ENCODE results near the gene PDIA5. TPM values are rescaled to one million over a fixed set of nuclear protein-coding genes. Genes with fewer than 3 reads are reported as not detected.

PDIA5 gene
- total RNA-seq (2014; rRNA removed; shearing (Covaris generic)) = 14.7 and 16.1 TPM in 2 replicates

- Histone ChIP-seq H3K9me3 (replicated peaks) (no peaks in the 10 kb centered on the region), H3K36me3 (no peaks in the 10 kb centered on the region), H3K4me1 (no peaks in the 10 kb centered on the region), H3K27me3 (no peaks in the 10 kb centered on the region), H3K4me3 (peak within 1 kb of the TSS; percentile 88), H3K27ac (peak within 1 kb of the TSS; percentile 47)
- peak; percentile 94 for DNase-seq
These were observed at the start of gene PDIA5 for GRCh38 chr3:123066896-123067688. Gene PDIA5 (plus strand): TSS chr3:123067025. CDS start chr3:123067165, 140 bp downstream.

DNA sequence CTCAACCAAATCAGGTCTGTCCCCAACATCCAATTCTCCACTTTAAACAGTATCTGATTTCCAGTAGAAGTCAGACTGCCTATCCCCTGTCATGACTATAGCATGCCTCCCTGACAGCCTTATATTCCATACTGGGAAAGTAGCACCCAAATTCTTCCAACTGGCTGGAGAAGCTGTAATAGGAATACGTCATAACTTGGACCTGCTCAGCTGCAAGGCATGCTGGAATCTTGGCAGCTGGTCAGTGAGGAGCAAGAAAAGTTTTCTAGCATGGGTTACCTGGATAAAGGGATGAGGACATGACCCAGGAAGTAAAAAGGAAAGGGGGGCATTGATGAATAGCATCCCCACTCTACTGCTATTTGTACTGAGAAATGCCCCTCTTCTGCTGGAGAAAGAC is 48.1 kb upstream of the PDIA5 start:
- Histone ChIP-seq H3K27ac (no peak overlapping the region), H3K27me3 (peaks cover 14% of the 10 kb centered on the region; the same call in 1 of the 2 replicates), H3K9me3 (replicated peaks) (no peaks in the 10 kb centered on the region), H3K4me3 (no peak overlapping the region), H3K4me1 (peaks cover 5% of the 10 kb centered on the region; the same call in 1 of the 2 replicates), H3K36me3 (no peaks in the 10 kb centered on the region)
- DNase-seq = no peak

- no peak for DNase-seq
- Histone ChIP-seq H3K9me3 (replicated peaks) (no peaks in the 10 kb centered on the region), H3K27ac (no peak overlapping the region), H3K36me3 (no peaks in the 10 kb centered on the region), H3K4me1 (peaks cover 5% of the 10 kb centered on the region; the same call in 1 of the 2 replicates), H3K4me3 (no peak overlapping the region), H3K27me3 (peaks cover 14% of the 10 kb centered on the region; the same call in 1 of the 2 replicates)
These were observed 47.7 kb upstream of the PDIA5 start for GRCh38 chr3:123019161-123019560.

- no peak for DNase-seq
- Histone ChIP-seq H3K4me3 (no peak overlapping the region), H3K9me3 (replicated peaks) (no peaks in the 10 kb centered on the region), H3K27me3 (peaks cover 14% of the 10 kb centered on the region; the same call in 1 of the 2 replicates), H3K27ac (no peak overlapping the region), H3K36me3 (no peaks in the 10 kb centered on the region), H3K4me1 (peaks cover 5% of the 10 kb centered on the region; the same call in 1 of the 2 replicates)
These were observed 47.2 kb upstream of the PDIA5 start for GRCh38 chr3:123019591-123019990.

GRCh38 chr3:123020709-123021108 is 46.1 kb upstream of the PDIA5 start:
- H3K4me1 ChIP-seq = peaks cover 5% of the 10 kb centered on the region; the same call in 1 of the 2 replicates
- H3K4me3 ChIP-seq = no peak overlapping the region
- H3K27me3 ChIP-seq = peaks cover 17% of the 10 kb centered on the region
- H3K9me3 ChIP-seq (replicated peaks) = no peaks in the 10 kb centered on the region
- no peaks in the 10 kb centered on the region for H3K36me3 ChIP-seq
- no peak for DNase-seq
- no peak overlapping the region for H3K27ac ChIP-seq

DNA sequence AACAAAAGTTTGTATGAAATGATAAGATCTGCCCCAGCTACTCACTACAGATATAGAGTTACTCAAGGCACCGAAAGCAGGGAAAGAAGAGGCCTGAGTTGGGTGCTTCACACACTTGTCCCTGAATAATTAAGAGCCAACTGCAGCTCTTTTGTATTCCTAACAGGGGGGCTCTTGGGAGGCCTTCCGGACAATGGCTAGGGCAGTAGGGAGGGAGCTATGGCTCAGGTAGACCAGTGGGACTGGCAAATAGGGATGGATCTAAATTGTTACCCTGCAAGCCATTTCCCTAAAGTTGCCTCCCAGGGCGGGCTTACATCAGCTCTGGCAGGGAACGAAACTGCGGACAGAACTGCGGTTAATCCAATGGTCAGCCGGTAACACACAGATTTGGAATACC is 45.4 kb upstream of the PDIA5 start:
- no peak for DNase-seq
- Histone ChIP-seq H3K27me3 (peaks cover 20% of the 10 kb centered on the region), H3K27ac (no peak overlapping the region), H3K4me1 (peaks cover 5% of the 10 kb centered on the region; the same call in 1 of the 2 replicates), H3K4me3 (no peak overlapping the region), H3K36me3 (no peaks in the 10 kb centered on the region), H3K9me3 (replicated peaks) (no peaks in the 10 kb centered on the region)

DNA sequence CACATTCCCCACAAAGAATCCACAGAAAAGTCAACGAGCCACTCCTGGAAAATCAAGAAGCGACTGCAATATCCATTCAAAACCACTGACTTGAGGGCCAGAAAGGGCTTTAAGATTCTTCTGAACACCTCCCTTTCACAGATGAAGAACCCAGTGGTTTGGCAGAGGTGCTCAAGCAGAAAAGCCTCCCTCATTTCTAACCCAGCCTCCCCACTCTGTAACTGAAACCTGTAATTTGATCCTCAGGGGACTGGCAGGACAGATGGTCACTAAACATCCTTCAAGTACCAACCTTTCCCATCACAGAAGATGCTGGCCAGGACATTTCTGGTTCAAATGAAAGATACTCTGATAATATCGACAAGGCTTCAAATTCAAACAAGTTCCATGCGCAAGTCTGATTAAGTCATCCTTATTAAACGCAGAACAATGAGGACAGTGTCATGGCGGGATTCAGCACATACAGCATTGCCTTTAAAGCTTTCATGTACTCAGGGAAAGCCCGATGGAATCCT is 44.8 kb upstream of the PDIA5 start:
- Histone ChIP-seq H3K9me3 (replicated peaks) (no peaks in the 10 kb centered on the region), H3K27ac (no peak overlapping the region), H3K4me3 (no peak overlapping the region), H3K36me3 (no peaks in the 10 kb centered on the region), H3K4me1 (peaks cover 5% of the 10 kb centered on the region; the same call in 1 of the 2 replicates), H3K27me3 (peaks cover 20% of the 10 kb centered on the region)
- peak in 1 of 2 experiments; percentile 28 for DNase-seq

- H3K27me3 ChIP-seq = peaks cover 15% of the 10 kb centered on the region
These were observed 42.8 kb upstream of the PDIA5 start for GRCh38 chr3:123024056-123024455.

DNA sequence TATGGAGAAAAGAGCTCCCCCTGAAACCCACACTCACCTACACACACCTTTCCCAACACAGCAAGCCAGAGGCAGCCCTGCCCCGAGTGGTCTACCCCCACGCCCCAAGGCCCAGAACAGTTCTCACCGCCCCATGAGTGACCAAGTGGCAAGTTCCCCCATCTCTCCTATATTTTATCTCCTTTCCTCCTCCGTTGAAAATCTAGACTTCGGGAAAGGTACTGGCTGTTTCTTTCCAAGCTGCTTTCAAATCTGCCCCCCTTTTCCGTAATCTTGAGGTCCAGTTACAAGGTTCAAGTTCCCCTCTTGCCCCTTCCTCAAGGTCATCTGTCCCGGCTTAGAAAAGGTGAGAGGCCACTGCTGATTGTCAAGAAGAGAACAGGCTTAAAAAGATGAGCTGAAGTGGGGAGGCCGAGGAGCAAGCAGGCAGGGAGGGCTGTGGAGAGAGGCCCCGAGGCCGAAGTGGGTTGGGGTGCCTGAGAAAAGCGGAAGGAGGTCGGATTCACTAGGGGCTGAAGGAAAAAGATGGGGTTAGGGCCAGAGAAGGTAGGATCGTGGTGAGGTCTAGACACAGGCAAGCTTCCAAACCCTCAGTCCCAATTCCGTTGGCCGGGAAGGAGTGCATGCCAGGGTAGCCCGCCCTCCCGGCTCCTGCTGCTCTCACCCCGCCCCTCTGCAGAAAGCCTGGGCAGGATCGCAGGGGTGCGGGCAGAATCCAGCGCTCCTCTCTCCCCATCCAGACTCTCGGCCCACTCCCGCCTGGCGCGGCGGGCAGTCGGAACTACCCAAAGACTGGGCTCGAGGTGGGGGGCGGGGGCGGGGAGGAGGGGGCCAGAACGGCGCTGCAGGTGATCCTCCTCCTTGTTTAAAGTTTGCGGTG is 40.9 kb upstream of the PDIA5 start:
- DNase-seq = no peak
- no peak overlapping the region for H3K27ac ChIP-seq
- H3K36me3 ChIP-seq = no peaks in the 10 kb centered on the region
- H3K27me3 ChIP-seq = peaks cover 9% of the 10 kb centered on the region
- H3K9me3 ChIP-seq (replicated peaks) = no peaks in the 10 kb centered on the region
- H3K4me3 ChIP-seq = no peak overlapping the region
- peaks cover 5% of the 10 kb centered on the region; the same call in 1 of the 2 replicates for H3K4me1 ChIP-seq

More at GRCh38 chr3:123024056-123024455, 42.8 kb upstream of the PDIA5 start:
- DNase-seq = no peak
- Histone ChIP-seq H3K36me3 (no peaks in the 10 kb centered on the region), H3K27ac (no peak overlapping the region), H3K9me3 (replicated peaks) (no peaks in the 10 kb centered on the region), H3K4me3 (no peak overlapping the region), H3K4me1 (peaks cover 5% of the 10 kb centered on the region; the same call in 1 of the 2 replicates)

GRCh38 chr3:123026565-123027291 is 40.1 kb upstream of the PDIA5 start:
- no peak for DNase-seq
- Histone ChIP-seq H3K4me1 (peaks cover 5% of the 10 kb centered on the region; the same call in 1 of the 2 replicates), H3K36me3 (no peaks in the 10 kb centered on the region), H3K27me3 (peaks cover 6% of the 10 kb centered on the region), H3K27ac (no peak overlapping the region), H3K4me3 (peak overlapping the region; percentile 39), H3K9me3 (replicated peaks) (no peaks in the 10 kb centered on the region)

- no peak within 1 kb of the TSS for H3K27ac ChIP-seq
- peak within 1 kb of the TSS; percentile 39 for H3K4me3 ChIP-seq
- peaks cover 6% of the 10 kb centered on the region for H3K27me3 ChIP-seq
- H3K9me3 ChIP-seq (replicated peaks) = no peaks in the 10 kb centered on the region
- H3K36me3 ChIP-seq = no peaks in the 10 kb centered on the region
- DNase-seq = no peak
- no peaks in the 10 kb centered on the region for H3K4me1 ChIP-seq
These were observed 39.3 kb upstream of the PDIA5 start, which contains the start of gene SEMA5B for GRCh38 chr3:123027292-123028232. Gene SEMA5B (minus strand): TSS chr3:123027763. CDS start chr3:122961263, 66,500 bp downstream.

GRCh38 chr3:123028233-123028828 is 38.5 kb upstream of the PDIA5 start:
- H3K4me1 ChIP-seq = no peaks in the 10 kb centered on the region
- peaks cover 6% of the 10 kb centered on the region for H3K27me3 ChIP-seq
- H3K4me3 ChIP-seq = peak overlapping the region; percentile 39
- no peaks in the 10 kb centered on the region for H3K9me3 ChIP-seq (replicated peaks)
- peak in 1 of 2 experiments; percentile 70 for DNase-seq
- no peaks in the 10 kb centered on the region for H3K36me3 ChIP-seq
- H3K27ac ChIP-seq = no peak overlapping the region

DNA sequence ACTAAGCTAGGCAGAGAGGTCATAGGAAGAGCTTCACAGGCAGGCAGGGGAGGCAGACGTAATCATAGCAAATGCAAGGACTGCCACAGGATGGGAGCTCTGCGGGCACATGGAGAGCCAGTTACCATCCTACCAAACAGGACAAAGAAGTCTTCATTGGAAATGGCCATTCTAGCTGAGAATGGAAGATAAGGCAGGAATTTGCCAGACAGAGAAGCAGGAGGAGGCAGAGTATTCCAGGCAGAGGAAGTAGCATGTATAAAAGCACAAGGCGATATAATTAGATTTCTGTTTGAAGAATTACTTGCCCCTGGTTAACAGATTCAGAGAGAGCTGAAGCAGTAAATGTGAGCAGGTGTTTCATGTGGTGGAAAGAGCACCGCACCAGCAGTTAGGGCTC is 35.8 kb upstream of the PDIA5 start:
- DNase-seq = no peak
- Histone ChIP-seq H3K27me3 (no peaks in the 10 kb centered on the region; the same call in 1 of the 2 replicates), H3K4me3 (no peak overlapping the region), H3K4me1 (no peaks in the 10 kb centered on the region), H3K36me3 (no peaks in the 10 kb centered on the region), H3K9me3 (replicated peaks) (no peaks in the 10 kb centered on the region), H3K27ac (no peak overlapping the region)
